HEK293 (cell line): ENCODE measurements around the gene NDUFS2.

Source experiments
- CTCF ChIA-PET: fragments of 350-600 bp; formaldehyde crosslinking; extraction: SDS; loops from one replicate; lab custom pipeline; 2021; ENCODE audit warnings: antibody characterized with exemption; lab: Yijun Ruan, JAX
- POLR2A ChIA-PET: fragments of 300-600 bp; formaldehyde crosslinking; extraction: SDS; loops from one replicate; lab custom pipeline; 2020; ENCODE audit warnings: antibody characterized with exemption, inconsistent platforms; lab: Yijun Ruan, JAX
- H3K27ac ChIP-seq: fragments of 200-500 bp; sonication (Bioruptor generic); 2 replicates; pipeline ENCODE4 v1.5.1; 2014; ENCODE audit warnings: low read depth, low read length, control low read depth, inconsistent platforms; ENCODE audit errors: extremely low read depth
- H3K36me3 ChIP-seq, 2 experiments: fragments of 200-500 bp in 1 of 2; sonication (Bioruptor generic) in 1 of 2; 1 replicate in 1 of 2; 2 replicates in 1 of 2; pipeline ENCODE4 v1.5.1; 2014 to 2017; ENCODE audit warnings: inconsistent platforms in 2 of 2, low read length in 2 of 2; ENCODE audit not compliant: control insufficient read depth in 2 of 2, insufficient read depth in 1 of 2
- H3K4me1 ChIP-seq: fragments of 200-500 bp; sonication (Bioruptor generic); 2 replicates; pipeline ENCODE4 v1.5.1; 2014; ENCODE audit warnings: mild to moderate bottlenecking, low read length, inconsistent platforms; ENCODE audit not compliant: control insufficient read depth, insufficient read depth
- H3K4me3 ChIP-seq: 2 replicates; pipeline ENCODE4 v1.5.1; 2011; ENCODE audit warnings: low read depth, mild to moderate bottlenecking, control low read depth, low read length, moderate library complexity
- H3K9me3 ChIP-seq: fragments of 200-500 bp; sonication (Bioruptor generic); 2 replicates; pipeline ENCODE4 v1.5.1; 2014; ENCODE audit warnings: low read depth, low read length, inconsistent platforms; ENCODE audit not compliant: control insufficient read depth, insufficient read depth
- GFI1B ChIP-seq: fragments of 450-650 bp; formaldehyde crosslinking; IDR thresholded peaks from 2 replicates; pipeline ENCODE4 v1.5.1; 2016; ENCODE audit warnings: missing biosample characterization, missing genetic modification characterization
- REPIN1 ChIP-seq: fragments of 450-650 bp; formaldehyde crosslinking; IDR thresholded peaks from 2 replicates; pipeline ENCODE4 v1.5.1; 2017; ENCODE audit warnings: missing biosample characterization, missing genetic modification characterization, low read depth
- SP2 ChIP-seq: fragments of 450-650 bp; formaldehyde crosslinking; IDR thresholded peaks from 2 replicates; pipeline ENCODE4 v1.5.1; 2016; ENCODE audit warnings: missing biosample characterization, missing genetic modification characterization
- SP7 ChIP-seq: fragments of 450-650 bp; formaldehyde crosslinking; IDR thresholded peaks from 2 replicates; pipeline ENCODE4 v1.5.1; 2016; ENCODE audit warnings: missing biosample characterization, missing genetic modification characterization
- ZNF121 ChIP-seq: fragments of 450-650 bp; formaldehyde crosslinking; IDR thresholded peaks from 2 replicates; pipeline ENCODE4 v1.5.1; 2016; ENCODE audit warnings: missing biosample characterization, missing genetic modification characterization
- ZNF132 ChIP-seq: fragments of 450-650 bp; formaldehyde crosslinking; IDR thresholded peaks from 2 replicates; pipeline ENCODE4 v1.5.1; 2017; ENCODE audit warnings: missing biosample characterization, missing genetic modification characterization, borderline replicate concordance
- ZNF175 ChIP-seq: fragments of 450-650 bp; formaldehyde crosslinking; IDR thresholded peaks from 2 replicates; pipeline ENCODE4 v1.5.1; 2016; ENCODE audit warnings: missing biosample characterization, missing genetic modification characterization
- ZNF239 ChIP-seq: fragments of 450-650 bp; formaldehyde crosslinking; IDR thresholded peaks from 2 replicates; pipeline ENCODE4 v1.5.1; 2016; ENCODE audit warnings: missing biosample characterization, missing genetic modification characterization
- ZNF350 ChIP-seq: fragments of 450-650 bp; formaldehyde crosslinking; IDR thresholded peaks from 2 replicates; pipeline ENCODE4 v1.5.0; 2017; ENCODE audit warnings: missing biosample characterization, mild to moderate bottlenecking, missing genetic modification characterization
- ZNF391 ChIP-seq: fragments of 450-650 bp; formaldehyde crosslinking; IDR thresholded peaks from 2 replicates; pipeline ENCODE4 v1.5.1; 2016; ENCODE audit warnings: low read depth, missing biosample characterization, missing genetic modification characterization, borderline replicate concordance
- ZNF423 ChIP-seq: fragments of 450-650 bp; formaldehyde crosslinking; IDR thresholded peaks from 2 replicates; pipeline ENCODE4 v1.5.1; 2016; ENCODE audit warnings: missing biosample characterization, missing genetic modification characterization
- ZNF585B ChIP-seq: fragments of 450-650 bp; formaldehyde crosslinking; IDR thresholded peaks from 2 replicates; pipeline ENCODE4 v1.5.1; 2016; ENCODE audit warnings: missing biosample characterization, missing genetic modification characterization
- ZNF76 ChIP-seq: fragments of 450-650 bp; formaldehyde crosslinking; IDR thresholded peaks from 2 replicates; pipeline ENCODE4; 2016; ENCODE audit warnings: low read depth, missing biosample characterization, missing genetic modification characterization, borderline replicate concordance
- ZNF791 ChIP-seq: fragments of 450-650 bp; formaldehyde crosslinking; IDR thresholded peaks from 2 replicates; pipeline ENCODE4 v1.5.1; 2016; ENCODE audit warnings: missing biosample characterization, missing genetic modification characterization
- TF ChIP-seq, protein P1 (sequence below): fragments of 450-650 bp; formaldehyde crosslinking; IDR thresholded peaks from 2 replicates; pipeline ENCODE4 v1.5.1; 2016; ENCODE audit warnings: missing biosample characterization, missing genetic modification characterization
- TF ChIP-seq, protein P2 (sequence below): fragments of 450-650 bp; formaldehyde crosslinking; IDR thresholded peaks from 2 replicates; pipeline ENCODE4 v1.5.1; 2016; ENCODE audit warnings: missing biosample characterization, missing genetic modification characterization
- TF ChIP-seq, protein P3 (sequence below): fragments of 450-650 bp; formaldehyde crosslinking; IDR thresholded peaks from 2 replicates; pipeline ENCODE4 v1.5.1; 2017; ENCODE audit warnings: missing biosample characterization, missing genetic modification characterization
- TF ChIP-seq, protein P4 (sequence below): fragments of 450-650 bp; formaldehyde crosslinking; IDR thresholded peaks from 2 replicates; pipeline ENCODE4 v1.5.1; 2017; ENCODE audit warnings: missing biosample characterization, missing genetic modification characterization
- TF ChIP-seq, protein P5 (sequence below): fragments of 450-650 bp; formaldehyde crosslinking; IDR thresholded peaks from 2 replicates; pipeline ENCODE4 v1.5.1; 2016; ENCODE audit warnings: missing biosample characterization, missing genetic modification characterization
- TF ChIP-seq, protein P6 (sequence below): IDR thresholded peaks from 2 replicates; pipeline ENCODE4 v1.6.1; 2011; ENCODE audit warnings: mild to moderate bottlenecking, low read depth, low read length, borderline replicate concordance

NDUFS2 gene

DNA sequence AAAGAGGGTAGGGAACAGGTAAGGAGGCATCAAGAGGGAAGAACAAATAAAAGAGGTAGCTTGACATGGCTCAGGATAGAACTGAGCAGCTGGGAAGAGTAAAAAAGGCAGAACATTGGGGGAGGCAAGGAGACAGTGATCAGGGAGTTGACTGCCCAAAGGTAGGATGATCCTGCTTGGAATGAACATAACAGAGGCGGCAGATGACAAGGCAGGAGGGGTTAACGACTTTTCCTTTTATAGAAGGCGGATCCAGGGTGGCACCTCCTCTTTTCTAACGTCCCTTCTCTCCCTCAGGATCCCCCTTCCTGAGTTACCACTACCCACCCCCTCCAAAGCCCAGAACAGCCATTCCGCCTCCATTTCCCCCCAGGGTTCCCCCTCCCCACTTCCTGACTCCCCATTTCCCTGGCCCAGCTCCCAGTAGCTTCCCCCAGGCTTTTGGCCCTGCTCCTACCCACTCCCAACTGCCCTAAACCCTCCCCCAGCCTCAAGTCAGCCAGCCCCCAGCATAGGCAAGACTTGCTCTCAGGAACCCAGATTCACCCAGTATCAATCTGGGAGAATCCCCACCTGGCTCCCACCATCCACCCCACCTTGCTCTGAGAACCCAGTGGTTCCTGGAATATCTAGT lies 2.5 kb upstream of the NDUFS2 start (continued):
- TF ChIP-seq ZNF791 (tag by site-specific recombination) (no peak), ZNF76 (tag by site-specific recombination) (no peak), SP2 (tag by site-specific recombination) (peak; percentile 35), ZNF239 (no peak), ZNF350 (no peak), ZNF423 (tag by site-specific recombination) (no peak)
- TF ChIP-seq, protein P1, sequence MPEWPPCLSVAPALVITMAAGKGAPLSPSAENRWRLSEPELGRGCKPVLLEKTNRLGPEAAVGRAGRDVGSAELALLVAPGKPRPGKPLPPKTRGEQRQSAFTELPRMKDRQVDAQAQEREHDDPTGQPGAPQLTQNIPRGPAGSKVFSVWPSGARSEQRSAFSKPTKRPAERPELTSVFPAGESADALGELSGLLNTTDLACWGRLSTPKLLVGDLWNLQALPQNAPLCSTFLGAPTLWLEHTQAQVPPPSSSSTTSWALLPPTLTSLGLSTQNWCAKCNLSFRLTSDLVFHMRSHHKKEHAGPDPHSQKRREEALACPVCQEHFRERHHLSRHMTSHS (tag by site-specific recombination), result no peak
- TF ChIP-seq, protein P2, sequence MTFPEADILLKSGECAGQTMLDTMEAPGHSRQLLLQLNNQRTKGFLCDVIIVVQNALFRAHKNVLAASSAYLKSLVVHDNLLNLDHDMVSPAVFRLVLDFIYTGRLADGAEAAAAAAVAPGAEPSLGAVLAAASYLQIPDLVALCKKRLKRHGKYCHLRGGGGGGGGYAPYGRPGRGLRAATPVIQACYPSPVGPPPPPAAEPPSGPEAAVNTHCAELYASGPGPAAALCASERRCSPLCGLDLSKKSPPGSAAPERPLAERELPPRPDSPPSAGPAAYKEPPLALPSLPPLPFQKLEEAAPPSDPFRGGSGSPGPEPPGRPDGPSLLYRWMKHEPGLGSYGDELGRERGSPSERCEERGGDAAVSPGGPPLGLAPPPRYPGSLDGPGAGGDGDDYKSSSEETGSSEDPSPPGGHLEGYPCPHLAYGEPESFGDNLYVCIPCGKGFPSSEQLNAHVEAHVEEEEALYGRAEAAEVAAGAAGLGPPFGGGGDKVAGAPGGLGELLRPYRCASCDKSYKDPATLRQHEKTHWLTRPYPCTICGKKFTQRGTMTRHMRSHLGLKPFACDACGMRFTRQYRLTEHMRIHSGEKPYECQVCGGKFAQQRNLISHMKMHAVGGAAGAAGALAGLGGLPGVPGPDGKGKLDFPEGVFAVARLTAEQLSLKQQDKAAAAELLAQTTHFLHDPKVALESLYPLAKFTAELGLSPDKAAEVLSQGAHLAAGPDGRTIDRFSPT (tag by site-specific recombination), result no peak
- TF ChIP-seq, all 188 proteins: peak for 5

DNA sequence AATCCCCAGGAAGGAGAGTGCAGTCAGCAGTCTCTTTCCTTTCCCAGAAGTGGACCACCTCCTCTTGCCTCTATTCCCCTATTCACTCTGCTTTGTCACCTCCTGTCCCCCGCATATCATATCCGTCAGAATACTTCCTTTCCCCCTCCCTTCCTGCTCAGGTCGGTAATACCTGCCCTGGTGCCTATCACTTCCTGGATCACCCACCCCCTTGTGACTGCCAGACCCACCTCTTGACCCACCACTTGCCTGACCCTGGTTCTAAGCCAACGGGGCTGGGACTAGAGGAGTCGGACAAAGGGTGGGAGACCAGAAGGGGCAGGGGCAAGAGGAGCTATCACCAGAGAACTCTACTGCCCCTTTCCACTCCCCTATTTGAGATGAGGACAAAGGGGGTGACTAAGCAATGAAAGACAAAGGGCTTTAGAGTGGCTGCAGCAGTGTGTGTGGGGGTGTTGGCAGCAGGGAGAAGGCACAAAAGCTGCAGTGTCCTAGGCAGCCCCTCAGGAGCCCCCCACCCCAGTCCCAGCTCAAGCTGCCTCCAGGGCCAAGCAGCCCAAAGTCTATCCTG lies 1.7 kb upstream of the NDUFS2 start:
- peaks cover 9% of the 10 kb centered on the region; the same call in 1 of the 2 replicates for H3K4me1 ChIP-seq
- CTCF ChIA-PET, result interaction anchor here (0.6 to 1.3 kb wide), 4 partner anchors 8 to 420 kb away, joined by 3 to 10 read pairs (median 4); partner anchors contain the start of gene TOMM40L
- no peak for TF ChIP-seq REPIN1
- TF ChIP-seq GFI1B, result no peak
- TF ChIP-seq, protein P3, sequence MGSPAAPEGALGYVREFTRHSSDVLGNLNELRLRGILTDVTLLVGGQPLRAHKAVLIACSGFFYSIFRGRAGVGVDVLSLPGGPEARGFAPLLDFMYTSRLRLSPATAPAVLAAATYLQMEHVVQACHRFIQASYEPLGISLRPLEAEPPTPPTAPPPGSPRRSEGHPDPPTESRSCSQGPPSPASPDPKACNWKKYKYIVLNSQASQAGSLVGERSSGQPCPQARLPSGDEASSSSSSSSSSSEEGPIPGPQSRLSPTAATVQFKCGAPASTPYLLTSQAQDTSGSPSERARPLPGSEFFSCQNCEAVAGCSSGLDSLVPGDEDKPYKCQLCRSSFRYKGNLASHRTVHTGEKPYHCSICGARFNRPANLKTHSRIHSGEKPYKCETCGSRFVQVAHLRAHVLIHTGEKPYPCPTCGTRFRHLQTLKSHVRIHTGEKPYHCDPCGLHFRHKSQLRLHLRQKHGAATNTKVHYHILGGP (tag by site-specific recombination), result no peak
- TF ChIP-seq ZNF391 (tag by site-specific recombination), result no peak
- TF ChIP-seq, protein P4, sequence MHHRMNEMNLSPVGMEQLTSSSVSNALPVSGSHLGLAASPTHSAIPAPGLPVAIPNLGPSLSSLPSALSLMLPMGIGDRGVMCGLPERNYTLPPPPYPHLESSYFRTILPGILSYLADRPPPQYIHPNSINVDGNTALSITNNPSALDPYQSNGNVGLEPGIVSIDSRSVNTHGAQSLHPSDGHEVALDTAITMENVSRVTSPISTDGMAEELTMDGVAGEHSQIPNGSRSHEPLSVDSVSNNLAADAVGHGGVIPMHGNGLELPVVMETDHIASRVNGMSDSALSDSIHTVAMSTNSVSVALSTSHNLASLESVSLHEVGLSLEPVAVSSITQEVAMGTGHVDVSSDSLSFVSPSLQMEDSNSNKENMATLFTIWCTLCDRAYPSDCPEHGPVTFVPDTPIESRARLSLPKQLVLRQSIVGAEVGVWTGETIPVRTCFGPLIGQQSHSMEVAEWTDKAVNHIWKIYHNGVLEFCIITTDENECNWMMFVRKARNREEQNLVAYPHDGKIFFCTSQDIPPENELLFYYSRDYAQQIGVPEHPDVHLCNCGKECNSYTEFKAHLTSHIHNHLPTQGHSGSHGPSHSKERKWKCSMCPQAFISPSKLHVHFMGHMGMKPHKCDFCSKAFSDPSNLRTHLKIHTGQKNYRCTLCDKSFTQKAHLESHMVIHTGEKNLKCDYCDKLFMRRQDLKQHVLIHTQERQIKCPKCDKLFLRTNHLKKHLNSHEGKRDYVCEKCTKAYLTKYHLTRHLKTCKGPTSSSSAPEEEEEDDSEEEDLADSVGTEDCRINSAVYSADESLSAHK (tag by site-specific recombination), result no peak
- TF ChIP-seq, protein P5, sequence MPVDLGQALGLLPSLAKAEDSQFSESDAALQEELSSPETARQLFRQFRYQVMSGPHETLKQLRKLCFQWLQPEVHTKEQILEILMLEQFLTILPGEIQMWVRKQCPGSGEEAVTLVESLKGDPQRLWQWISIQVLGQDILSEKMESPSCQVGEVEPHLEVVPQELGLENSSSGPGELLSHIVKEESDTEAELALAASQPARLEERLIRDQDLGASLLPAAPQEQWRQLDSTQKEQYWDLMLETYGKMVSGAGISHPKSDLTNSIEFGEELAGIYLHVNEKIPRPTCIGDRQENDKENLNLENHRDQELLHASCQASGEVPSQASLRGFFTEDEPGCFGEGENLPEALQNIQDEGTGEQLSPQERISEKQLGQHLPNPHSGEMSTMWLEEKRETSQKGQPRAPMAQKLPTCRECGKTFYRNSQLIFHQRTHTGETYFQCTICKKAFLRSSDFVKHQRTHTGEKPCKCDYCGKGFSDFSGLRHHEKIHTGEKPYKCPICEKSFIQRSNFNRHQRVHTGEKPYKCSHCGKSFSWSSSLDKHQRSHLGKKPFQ (tag by site-specific recombination), result no peak
- TF ChIP-seq ZNF132 (tag by site-specific recombination), result no peak
- no peak for TF ChIP-seq ZNF121
- TF ChIP-seq, protein P6, sequence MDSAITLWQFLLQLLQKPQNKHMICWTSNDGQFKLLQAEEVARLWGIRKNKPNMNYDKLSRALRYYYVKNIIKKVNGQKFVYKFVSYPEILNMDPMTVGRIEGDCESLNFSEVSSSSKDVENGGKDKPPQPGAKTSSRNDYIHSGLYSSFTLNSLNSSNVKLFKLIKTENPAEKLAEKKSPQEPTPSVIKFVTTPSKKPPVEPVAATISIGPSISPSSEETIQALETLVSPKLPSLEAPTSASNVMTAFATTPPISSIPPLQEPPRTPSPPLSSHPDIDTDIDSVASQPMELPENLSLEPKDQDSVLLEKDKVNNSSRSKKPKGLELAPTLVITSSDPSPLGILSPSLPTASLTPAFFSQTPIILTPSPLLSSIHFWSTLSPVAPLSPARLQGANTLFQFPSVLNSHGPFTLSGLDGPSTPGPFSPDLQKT, result no peak
- TF ChIP-seq SP7 (tag by site-specific recombination), result no peak
- no peak for TF ChIP-seq ZNF585B (tag by site-specific recombination)
- no peak for TF ChIP-seq ZNF175
- TF ChIP-seq, all 188 proteins: peak for 0
- no peaks in the 10 kb centered on the region for H3K9me3 ChIP-seq
- POLR2A ChIA-PET, result no interaction called here
- peaks cover 14 to 23% of the 10 kb centered on the region in 2 experiments; a peak in 2 of 3 replicates for H3K36me3 ChIP-seq
- H3K4me3 ChIP-seq, result no peak overlapping the region
- no peak overlapping the region for H3K27ac ChIP-seq
